Measurements from ENCODE around the gene CENPX.

- TF ChIP-seq POLR2A (IDR thresholded peaks at IDR 0.05; ENCODE audit: low read depth, low read length) = no peak; the same call in 1 of the 2 replicates
- no peak for TF ChIP-seq TAF1 (IDR thresholded peaks at IDR 0.05; ENCODE audit: borderline replicate concordance, low read depth, low read length)
- no peak for TF ChIP-seq POLR2AphosphoS5 (IDR thresholded peaks at IDR 0.05; ENCODE audit: low read depth, low read length)
Measured at GRCh38 chr17:82060614-82061013, 37.9 kb upstream of the CENPX start.
